Lung microvascular endothelial cell (primary cell): ENCODE measurements around the gene NXT2. TPM values are rescaled to one million over a fixed set of nuclear protein-coding genes. Genes with fewer than 3 reads are reported as not detected.

Source experiments
- total RNA-seq: library from RNA; depleted of rRNA; stranded (reverse); fragments of >200 nt; gene quantifications from 2 replicates; pipeline ENCODE4 v1.2.1, GENCODE V29; 2014

The NXT2 gene
- total RNA-seq, 1 donor from 2014 or later, result 8.5 TPM

Other genes with a start within 250 kb of the NXT2 start
- gene GUCY2F, start 54.8 kb upstream of the NXT2 start, total RNA-seq, result under 0.01 TPM in 2 replicates
- under 0.01 TPM in 1 of 2 replicates, not detected in the other for gene KCNE5, start 88.3 kb downstream of the NXT2 start, total RNA-seq
- 47.0 and 48.8 TPM in 2 replicates for gene ACSL4, start 196.4 kb downstream of the NXT2 start, total RNA-seq